ENCODE measurements around the gene KIZ.
"Not testable (repeated sequence)": the region's sequence is repeated elsewhere in the genome, so short reads cannot be mapped to it uniquely, and the experiment has no call there.

The KIZ gene

GRCh38 chr20:21139881-21140566 lies 14.1 kb downstream of the KIZ start:
- no peak for DNase-seq (ENCODE audit: low read depth)

- no peak for DNase-seq (ENCODE audit: low read depth)
Observed at GRCh38 chr20:21141825-21142224, 15.9 kb downstream of the KIZ start.

- no peak for DNase-seq (ENCODE audit: low read depth)
Observed at GRCh38 chr20:21143194-21143890, 17.5 kb downstream of the KIZ start.

- no peak for DNase-seq (ENCODE audit: low read depth)
Observed at GRCh38 chr20:21145424-21145823, 19.5 kb downstream of the KIZ start.

GRCh38 chr20:21146215-21146614 lies 20.3 kb downstream of the KIZ start:
- DNase-seq (ENCODE audit: low read depth): no peak

- no peak for DNase-seq (ENCODE audit: low read depth)
Observed at GRCh38 chr20:21147593-21147992, 21.7 kb downstream of the KIZ start.

- no peak for DNase-seq (ENCODE audit: low read depth)
Observed at GRCh38 chr20:21149344-21149743, 23.5 kb downstream of the KIZ start.

- DNase-seq (ENCODE audit: low read depth): no peak
Observed at GRCh38 chr20:21151791-21152190, 25.9 kb downstream of the KIZ start.

- DNase-seq (ENCODE audit: low read depth): no peak
Observed at GRCh38 chr20:21154692-21155091, 28.8 kb downstream of the KIZ start.

- DNase-seq (ENCODE audit: low read depth): no peak
Observed at GRCh38 chr20:21155268-21155667, 29.4 kb downstream of the KIZ start.

GRCh38 chr20:21156266-21156665 lies 30.4 kb downstream of the KIZ start:
- DNase-seq (ENCODE audit: low read depth): peak; percentile 55

- DNase-seq (ENCODE audit: low read depth): no peak
Observed at GRCh38 chr20:21157006-21157405, 31.1 kb downstream of the KIZ start.

- no peak for DNase-seq (ENCODE audit: low read depth)
Observed at GRCh38 chr20:21159658-21160380, 33.9 kb downstream of the KIZ start.

GRCh38 chr20:21161926-21162325 lies 36.0 kb downstream of the KIZ start:
- no peak for DNase-seq (ENCODE audit: low read depth)

GRCh38 chr20:21162631-21163030 lies 36.7 kb downstream of the KIZ start:
- no peak for DNase-seq (ENCODE audit: low read depth)

- DNase-seq (ENCODE audit: low read depth): no peak
Observed at GRCh38 chr20:21166801-21167200, 40.9 kb downstream of the KIZ start.

GRCh38 chr20:21167261-21167660 lies 41.4 kb downstream of the KIZ start:
- no peak for DNase-seq (ENCODE audit: low read depth)

GRCh38 chr20:21168061-21168460 lies 42.2 kb downstream of the KIZ start:
- not testable (repeated sequence) for DNase-seq (ENCODE audit: low read depth)

- no peak for DNase-seq (ENCODE audit: low read depth)
Observed at GRCh38 chr20:21172626-21173025, 46.7 kb downstream of the KIZ start.

GRCh38 chr20:21173485-21173884 lies 47.6 kb downstream of the KIZ start:
- DNase-seq (ENCODE audit: low read depth): no peak

- no peak for DNase-seq (ENCODE audit: low read depth)
Observed at GRCh38 chr20:21174516-21175239, 48.8 kb downstream of the KIZ start.

GRCh38 chr20:21175433-21175832 lies 49.6 kb downstream of the KIZ start:
- DNase-seq (ENCODE audit: low read depth): no peak
